Liver (tissue), 9 donors: ENCODE results near the gene PYGB. TPM values are rescaled to one million over a fixed set of nuclear protein-coding genes. Genes with fewer than 3 reads are reported as not detected.

Experiments
- DNase-seq: peaks from one replicate; pipeline ENCODE4 v3.0.0-alpha.2; 2017; ENCODE audit warnings: low spot score
- H3K27ac ChIP-seq, 2 donors: one replicate each; pipeline ENCODE4 v1.7.0; 2013; ENCODE audit warnings: inconsistent platforms in 2 of 2, low read length in 2 of 2, control low read depth in 1 of 2, low read depth in 1 of 2, mild to moderate bottlenecking in 1 of 2
- H3K27me3 ChIP-seq, 4 donors: one replicate each; pipeline versions ENCODE4 v1.6.1 to v1.7.0; 2013; ENCODE audit warnings: low read length in 3 of 4, inconsistent platforms in 1 of 4, mild to moderate bottlenecking in 1 of 4, moderate library complexity in 1 of 4; ENCODE audit not compliant: control insufficient read depth in 4 of 4, insufficient read depth in 4 of 4
- H3K36me3 ChIP-seq, 4 donors: one replicate each; pipeline versions ENCODE4 v1.6.1 to v1.7.0; 2013; ENCODE audit warnings: low read length in 3 of 4, mild to moderate bottlenecking in 3 of 4, low read depth in 1 of 4, moderate library complexity in 1 of 4; ENCODE audit not compliant: control insufficient read depth in 4 of 4, insufficient read depth in 3 of 4
- H3K4me1 ChIP-seq, 4 donors: one replicate each; pipeline versions ENCODE4 v1.6.1 to v1.7.0; 2013; ENCODE audit warnings: low read length in 3 of 4, mild to moderate bottlenecking in 3 of 4, moderate library complexity in 1 of 4; ENCODE audit not compliant: control insufficient read depth in 4 of 4, insufficient read depth in 4 of 4
- H3K4me3 ChIP-seq, 3 donors: one replicate each; pipeline versions ENCODE4 v1.6.1 to v1.7.0; 2013; ENCODE audit warnings: low read length in 3 of 3, control low read depth in 1 of 3, low read depth in 1 of 3, mild to moderate bottlenecking in 1 of 3
- H3K9ac ChIP-seq, 2 donors: one replicate each; pipeline ENCODE4 v1.7.0; 2013; ENCODE audit warnings: low read length in 2 of 2, mild to moderate bottlenecking in 2 of 2, moderate library complexity in 2 of 2, control low read depth in 1 of 2, low read depth in 1 of 2
- H3K9me3 ChIP-seq, 4 donors: one replicate each; pipeline versions ENCODE4 v1.6.1 to v1.7.0; 2013; ENCODE audit warnings: low read length in 3 of 4; ENCODE audit not compliant: control insufficient read depth in 4 of 4
- FOXA1 ChIP-seq: IDR thresholded peaks from 2 replicates; pipeline ENCODE4 v1.6.1; 2016; ENCODE audit warnings: antibody characterized with exemption
- FOXA2 ChIP-seq: IDR thresholded peaks from 2 replicates; pipeline ENCODE4 v1.6.1; 2016; ENCODE audit warnings: antibody characterized with exemption
- GABPA ChIP-seq, 2 donors: IDR thresholded peaks in 1 of 2; conservative IDR thresholded peaks in 1 of 2; 2 replicates each; pipeline ENCODE4 v1.6.1; 2016; ENCODE audit warnings: antibody characterized with exemption in 2 of 2, mild to moderate bottlenecking in 1 of 2, moderate library complexity in 1 of 2
- HNF4A ChIP-seq, 2 donors: conservative IDR thresholded peaks; 2 replicates each; pipeline ENCODE4 v1.6.1; 2016; ENCODE audit warnings: antibody characterized with exemption in 2 of 2, mild to moderate bottlenecking in 2 of 2
- HNF4G ChIP-seq: IDR thresholded peaks from 2 replicates; pipeline ENCODE4 v1.6.1; 2016; ENCODE audit warnings: antibody characterized with exemption
- NR2F2 ChIP-seq: IDR thresholded peaks from 2 replicates; pipeline ENCODE4 v1.6.1; 2016; ENCODE audit warnings: antibody characterized with exemption
- RAD21 ChIP-seq, 2 donors: IDR thresholded peaks; 2 replicates each; pipeline ENCODE4 v1.6.1; 2016; ENCODE audit warnings: antibody characterized with exemption in 2 of 2, mild to moderate bottlenecking in 2 of 2
- RXRA ChIP-seq, 2 donors: IDR thresholded peaks; 2 replicates each; pipeline ENCODE4 v1.6.1; 2017 to 2018; ENCODE audit warnings: antibody characterized with exemption in 2 of 2, mild to moderate bottlenecking in 1 of 2
- SP1 ChIP-seq: IDR thresholded peaks from 2 replicates; pipeline ENCODE4 v1.6.1; 2018; ENCODE audit warnings: antibody characterized with exemption, mild to moderate bottlenecking
- TAF1 ChIP-seq: conservative IDR thresholded peaks from 2 replicates; pipeline ENCODE4 v1.6.1; 2016; ENCODE audit warnings: antibody characterized with exemption, mild to moderate bottlenecking
- YY1 ChIP-seq: IDR thresholded peaks from 2 replicates; pipeline ENCODE4 v1.6.1; 2016; ENCODE audit warnings: antibody characterized with exemption, mild to moderate bottlenecking
- WGBS: extraction: QIAGEN DNeasy Blood & Tissue Kit; methylation state at CpG from one replicate; pipeline ENCODE4 v1.1.7; 2013; 5-methylcytosine and 5-hydroxymethylcytosine counted together
- polyA plus RNA-seq, 2 donors: library from polyadenylated mRNA; stranded (reverse) in 1 of 2; unstranded in 1 of 2; fragments of 200-250 nt in 1 of 2; fragments of >200 nt in 1 of 2; fragmentation: Nextera tagmentation in 1 of 2; extraction: Ambion mirVana in 1 of 2; gene quantifications; one replicate each; pipeline versions ENCODE4 v1.2.1 to v1.2.3, GENCODE V29; 2013 to 2015
- total RNA-seq, 2 donors: library from RNA; depleted of rRNA; stranded (reverse); fragments of >200 nt; gene quantifications; one replicate each; pipeline ENCODE4 v1.2.3, GENCODE V29; 2014
- TF ChIP-seq, protein P1 (sequence below): IDR thresholded peaks from 2 replicates; pipeline ENCODE4 v1.6.1; 2016; ENCODE audit warnings: antibody characterized with exemption, mild to moderate bottlenecking
- TF ChIP-seq, protein P2 (sequence below): IDR thresholded peaks from 2 replicates; pipeline ENCODE4 v1.6.1; 2016; ENCODE audit warnings: antibody characterized with exemption
- TF ChIP-seq, protein P3 (sequence below): IDR thresholded peaks from 2 replicates; pipeline ENCODE4 v1.6.1; 2016; ENCODE audit warnings: antibody characterized with exemption
- TF ChIP-seq, protein P4 (sequence below): fragments of 150-350 bp; IDR thresholded peaks from 2 replicates; pipeline ENCODE4 v1.5.1; 2017; ENCODE audit warnings: improper control_type of control experiment, low read depth, low read length; ENCODE audit not compliant: missing input control
- donor health status: healthy.
- donor health status: healthy.
- donor health status: healthy.
- donor health status: healthy.
- donor health status: healthy.

The PYGB gene
- total and polyA plus RNA-seq, 4 donors, result 3.6 to 11.7 (median 9.8) TPM

DNA sequence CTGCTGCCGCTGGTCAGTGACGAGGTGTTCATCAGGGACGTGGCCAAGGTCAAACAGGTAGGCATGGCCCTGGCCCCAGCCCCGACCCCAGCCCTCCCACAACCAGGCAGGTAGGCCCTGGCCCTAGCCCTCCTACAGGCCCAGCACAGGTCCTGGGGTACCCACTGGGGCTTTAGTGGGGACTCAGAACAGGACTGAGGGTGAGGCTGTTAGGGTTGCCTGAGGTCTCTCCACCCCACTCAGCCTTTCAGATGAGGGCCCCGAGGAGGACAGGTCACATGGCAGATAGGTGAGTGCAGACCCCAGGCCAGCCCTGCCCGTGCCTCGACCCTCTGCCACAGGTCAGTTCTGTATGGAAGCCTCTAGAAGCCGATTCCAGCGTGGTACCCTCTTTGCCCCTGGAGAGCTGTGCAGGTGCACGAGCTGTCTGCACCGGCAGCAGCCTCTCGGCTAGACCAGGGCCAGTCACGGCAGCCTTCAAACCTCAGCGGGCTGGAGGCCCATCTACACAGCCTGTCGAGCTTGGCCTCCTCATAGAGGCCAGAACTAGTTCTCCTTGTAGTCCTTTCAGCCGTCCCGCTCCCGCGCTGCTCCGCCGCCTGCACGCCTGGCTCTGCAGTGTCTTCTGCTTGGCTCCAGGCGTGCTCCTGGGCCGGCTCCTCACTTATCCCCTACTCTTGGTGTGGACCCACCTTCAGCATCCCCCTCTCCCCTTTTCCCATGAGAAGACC, 35.5 kb downstream of the PYGB start:
- TF ChIP-seq HNF4A (conservative IDR thresholded peaks at IDR 0.05) (no peak), RXRA (IDR thresholded peaks at IDR 0.05) (no peak), FOXA1 (no peak), YY1 (no peak)
- TF ChIP-seq, protein P1, sequence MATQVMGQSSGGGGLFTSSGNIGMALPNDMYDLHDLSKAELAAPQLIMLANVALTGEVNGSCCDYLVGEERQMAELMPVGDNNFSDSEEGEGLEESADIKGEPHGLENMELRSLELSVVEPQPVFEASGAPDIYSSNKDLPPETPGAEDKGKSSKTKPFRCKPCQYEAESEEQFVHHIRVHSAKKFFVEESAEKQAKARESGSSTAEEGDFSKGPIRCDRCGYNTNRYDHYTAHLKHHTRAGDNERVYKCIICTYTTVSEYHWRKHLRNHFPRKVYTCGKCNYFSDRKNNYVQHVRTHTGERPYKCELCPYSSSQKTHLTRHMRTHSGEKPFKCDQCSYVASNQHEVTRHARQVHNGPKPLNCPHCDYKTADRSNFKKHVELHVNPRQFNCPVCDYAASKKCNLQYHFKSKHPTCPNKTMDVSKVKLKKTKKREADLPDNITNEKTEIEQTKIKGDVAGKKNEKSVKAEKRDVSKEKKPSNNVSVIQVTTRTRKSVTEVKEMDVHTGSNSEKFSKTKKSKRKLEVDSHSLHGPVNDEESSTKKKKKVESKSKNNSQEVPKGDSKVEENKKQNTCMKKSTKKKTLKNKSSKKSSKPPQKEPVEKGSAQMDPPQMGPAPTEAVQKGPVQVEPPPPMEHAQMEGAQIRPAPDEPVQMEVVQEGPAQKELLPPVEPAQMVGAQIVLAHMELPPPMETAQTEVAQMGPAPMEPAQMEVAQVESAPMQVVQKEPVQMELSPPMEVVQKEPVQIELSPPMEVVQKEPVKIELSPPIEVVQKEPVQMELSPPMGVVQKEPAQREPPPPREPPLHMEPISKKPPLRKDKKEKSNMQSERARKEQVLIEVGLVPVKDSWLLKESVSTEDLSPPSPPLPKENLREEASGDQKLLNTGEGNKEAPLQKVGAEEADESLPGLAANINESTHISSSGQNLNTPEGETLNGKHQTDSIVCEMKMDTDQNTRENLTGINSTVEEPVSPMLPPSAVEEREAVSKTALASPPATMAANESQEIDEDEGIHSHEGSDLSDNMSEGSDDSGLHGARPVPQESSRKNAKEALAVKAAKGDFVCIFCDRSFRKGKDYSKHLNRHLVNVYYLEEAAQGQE, result no peak
- Histone ChIP-seq H3K36me3 (peaks cover 2 to 26% (median 6%) of the 10 kb centered on the region in 4 donors), H3K4me1 (peaks cover 0 to 7% (median 3%) of the 10 kb centered on the region in 4 donors), H3K4me3 (no peak overlapping the region), H3K27me3 (no peaks in the 10 kb centered on the region), H3K9me3 (no peaks in the 10 kb centered on the region), H3K27ac (no peak overlapping the region), H3K9ac (no peak overlapping the region)
- 95% methylated on average over 24 of the region's 24 CpGs for WGBS
- DNase-seq, result no peak

DNA sequence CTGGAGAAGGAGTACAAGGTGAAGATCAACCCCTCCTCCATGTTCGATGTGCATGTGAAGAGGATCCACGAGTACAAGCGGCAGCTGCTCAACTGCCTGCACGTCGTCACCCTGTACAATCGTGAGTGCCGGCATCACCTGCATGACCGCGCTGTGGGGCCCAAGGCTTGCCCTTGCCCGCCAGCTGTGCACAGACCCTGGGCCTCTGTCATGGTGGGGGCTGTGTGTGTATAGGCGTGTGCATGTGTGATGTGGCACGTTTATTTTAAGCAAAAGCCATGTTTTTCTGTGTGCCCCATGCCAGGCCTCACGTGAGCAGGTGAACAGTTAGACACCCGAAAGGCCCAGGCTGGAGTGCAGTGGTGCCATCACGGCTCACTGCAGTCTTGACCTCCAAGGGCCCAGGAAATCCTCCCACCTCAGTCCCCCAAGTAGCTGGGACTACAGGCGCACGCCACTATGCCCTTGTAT, 36.3 kb downstream of the PYGB start:
- H3K4me3 ChIP-seq, result no peak overlapping the region
- H3K4me1 ChIP-seq, result peaks cover 0 to 7% (median 3%) of the 10 kb centered on the region in 4 donors
- H3K9me3 ChIP-seq, result no peaks in the 10 kb centered on the region
- TF ChIP-seq YY1 (no peak), TAF1 (no peak), HNF4G (no peak), NR2F2 (no peak)
- TF ChIP-seq, protein P2, sequence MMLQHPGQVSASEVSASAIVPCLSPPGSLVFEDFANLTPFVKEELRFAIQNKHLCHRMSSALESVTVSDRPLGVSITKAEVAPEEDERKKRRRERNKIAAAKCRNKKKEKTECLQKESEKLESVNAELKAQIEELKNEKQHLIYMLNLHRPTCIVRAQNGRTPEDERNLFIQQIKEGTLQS, result no peak
- TF ChIP-seq, protein P3, sequence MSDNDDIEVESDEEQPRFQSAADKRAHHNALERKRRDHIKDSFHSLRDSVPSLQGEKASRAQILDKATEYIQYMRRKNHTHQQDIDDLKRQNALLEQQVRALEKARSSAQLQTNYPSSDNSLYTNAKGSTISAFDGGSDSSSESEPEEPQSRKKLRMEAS, result no peak
- no peak for DNase-seq
- no peak overlapping the region for H3K9ac ChIP-seq
- H3K36me3 ChIP-seq, result peaks cover 2 to 26% (median 6%) of the 10 kb centered on the region in 4 donors
- H3K27me3 ChIP-seq, result no peaks in the 10 kb centered on the region
- 93% methylated on average over 17 of the region's 17 CpGs for WGBS
- H3K27ac ChIP-seq, result no peak overlapping the region

DNA sequence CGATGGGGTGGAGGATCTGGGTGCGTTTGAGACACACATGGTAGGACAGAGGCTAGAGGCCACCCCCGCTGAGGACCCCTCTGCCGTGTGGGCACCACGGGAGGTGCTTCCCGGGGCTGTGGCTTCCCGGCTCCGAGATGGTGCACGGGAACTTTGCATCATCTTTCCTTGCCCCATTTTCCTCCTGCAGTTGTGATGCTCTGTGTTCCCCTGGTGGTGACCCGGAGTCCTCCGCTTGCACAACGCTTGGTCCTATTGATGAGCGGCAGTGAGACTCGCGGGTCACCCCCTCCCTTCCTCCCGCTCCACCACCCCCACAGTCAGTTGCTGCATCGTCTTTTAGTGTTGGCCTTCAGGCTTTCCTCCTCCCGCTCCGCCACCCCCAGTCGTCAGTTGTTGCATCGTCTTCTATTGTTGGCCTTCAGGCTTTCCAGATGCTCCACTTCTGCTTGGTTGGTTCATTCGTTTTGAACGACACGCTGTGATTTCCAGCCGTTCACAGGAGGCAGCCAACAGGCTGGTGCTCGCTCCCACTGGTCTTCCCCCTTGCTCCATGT, 37.3 kb downstream of the PYGB start:
- Histone ChIP-seq H3K27ac (no peak overlapping the region), H3K36me3 (peaks cover 2 to 27% (median 6%) of the 10 kb centered on the region in 4 donors), H3K4me1 (peaks cover 0 to 2% (median 1%) of the 10 kb centered on the region in 4 donors), H3K9ac (no peak overlapping the region), H3K27me3 (no peaks in the 10 kb centered on the region), H3K4me3 (no peak overlapping the region), H3K9me3 (no peaks in the 10 kb centered on the region)
- no peak for DNase-seq
- WGBS, result 95% methylated on average over 26 of the region's 26 CpGs
- TF ChIP-seq FOXA1, result no peak
- TF ChIP-seq RXRA (IDR thresholded peaks at IDR 0.05), result no peak
- TF ChIP-seq, protein P3, result no peak
- TF ChIP-seq, protein P4, sequence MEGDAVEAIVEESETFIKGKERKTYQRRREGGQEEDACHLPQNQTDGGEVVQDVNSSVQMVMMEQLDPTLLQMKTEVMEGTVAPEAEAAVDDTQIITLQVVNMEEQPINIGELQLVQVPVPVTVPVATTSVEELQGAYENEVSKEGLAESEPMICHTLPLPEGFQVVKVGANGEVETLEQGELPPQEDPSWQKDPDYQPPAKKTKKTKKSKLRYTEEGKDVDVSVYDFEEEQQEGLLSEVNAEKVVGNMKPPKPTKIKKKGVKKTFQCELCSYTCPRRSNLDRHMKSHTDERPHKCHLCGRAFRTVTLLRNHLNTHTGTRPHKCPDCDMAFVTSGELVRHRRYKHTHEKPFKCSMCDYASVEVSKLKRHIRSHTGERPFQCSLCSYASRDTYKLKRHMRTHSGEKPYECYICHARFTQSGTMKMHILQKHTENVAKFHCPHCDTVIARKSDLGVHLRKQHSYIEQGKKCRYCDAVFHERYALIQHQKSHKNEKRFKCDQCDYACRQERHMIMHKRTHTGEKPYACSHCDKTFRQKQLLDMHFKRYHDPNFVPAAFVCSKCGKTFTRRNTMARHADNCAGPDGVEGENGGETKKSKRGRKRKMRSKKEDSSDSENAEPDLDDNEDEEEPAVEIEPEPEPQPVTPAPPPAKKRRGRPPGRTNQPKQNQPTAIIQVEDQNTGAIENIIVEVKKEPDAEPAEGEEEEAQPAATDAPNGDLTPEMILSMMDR, result no peak
- no peak for TF ChIP-seq TAF1
- TF ChIP-seq RAD21 (IDR thresholded peaks at IDR 0.05), result no peak
- no peak for TF ChIP-seq HNF4G
- TF ChIP-seq, protein P1, result no peak
- no peak for TF ChIP-seq GABPA (IDR thresholded peaks at IDR 0.05 in 1 of 2, conservative IDR thresholded peaks at IDR 0.05 in 1 of 2)
- TF ChIP-seq, protein P2, result no peak
- TF ChIP-seq HNF4A (conservative IDR thresholded peaks at IDR 0.05), result no peak
- no peak for TF ChIP-seq FOXA2
- TF ChIP-seq SP1, result no peak
